ENCODE results near the gene OSBPL1A.

DNA sequence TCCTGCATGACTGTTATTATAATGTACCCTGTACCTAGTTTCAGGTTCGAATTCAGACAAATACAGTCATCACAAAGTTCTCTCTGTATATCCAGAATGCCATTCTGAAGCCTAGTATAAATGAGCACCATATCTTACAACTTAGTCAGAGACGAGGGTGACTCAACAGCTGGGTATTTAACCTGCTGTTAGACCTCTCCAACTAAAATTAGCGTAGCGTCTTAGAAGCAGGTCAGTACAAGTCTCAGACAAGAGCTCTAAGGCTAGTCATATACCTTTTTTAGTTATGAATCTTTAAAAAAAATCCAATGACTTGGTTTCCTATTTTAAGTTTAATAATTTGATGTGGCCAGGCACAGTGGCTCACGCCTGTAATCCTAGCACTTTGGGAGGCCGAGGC lies 184.7 kb downstream of the OSBPL1A start:
- TF ChIP-seq POLR2A (IDR thresholded peaks at IDR 0.05) = no peak
- TF ChIP-seq, protein P1, sequence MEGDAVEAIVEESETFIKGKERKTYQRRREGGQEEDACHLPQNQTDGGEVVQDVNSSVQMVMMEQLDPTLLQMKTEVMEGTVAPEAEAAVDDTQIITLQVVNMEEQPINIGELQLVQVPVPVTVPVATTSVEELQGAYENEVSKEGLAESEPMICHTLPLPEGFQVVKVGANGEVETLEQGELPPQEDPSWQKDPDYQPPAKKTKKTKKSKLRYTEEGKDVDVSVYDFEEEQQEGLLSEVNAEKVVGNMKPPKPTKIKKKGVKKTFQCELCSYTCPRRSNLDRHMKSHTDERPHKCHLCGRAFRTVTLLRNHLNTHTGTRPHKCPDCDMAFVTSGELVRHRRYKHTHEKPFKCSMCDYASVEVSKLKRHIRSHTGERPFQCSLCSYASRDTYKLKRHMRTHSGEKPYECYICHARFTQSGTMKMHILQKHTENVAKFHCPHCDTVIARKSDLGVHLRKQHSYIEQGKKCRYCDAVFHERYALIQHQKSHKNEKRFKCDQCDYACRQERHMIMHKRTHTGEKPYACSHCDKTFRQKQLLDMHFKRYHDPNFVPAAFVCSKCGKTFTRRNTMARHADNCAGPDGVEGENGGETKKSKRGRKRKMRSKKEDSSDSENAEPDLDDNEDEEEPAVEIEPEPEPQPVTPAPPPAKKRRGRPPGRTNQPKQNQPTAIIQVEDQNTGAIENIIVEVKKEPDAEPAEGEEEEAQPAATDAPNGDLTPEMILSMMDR (IDR thresholded peaks at IDR 0.05) = no peak

Data from right lobe of liver (tissue), 4 donors.